C4-2B (cell line): ENCODE data around the gene RPAP3.
A peak's percentile ranks its signal among the peaks of the same experiment; 100 is the strongest.

ENCODE experiments used
- H3K27ac ChIP-seq: fragments of 450-650 bp; 2 replicates; pipeline ENCODE4 v1.5.1; 2017
- ZFX ChIP-seq: fragments of 450-650 bp; IDR thresholded peaks from 2 replicates; pipeline ENCODE4 v1.6.1; 2017
- TF ChIP-seq, protein P1 (sequence below): fragments of 450-650 bp; conservative IDR thresholded peaks from 2 replicates; pipeline ENCODE4 v1.5.1; 2017; ENCODE audit warnings: mild to moderate bottlenecking

RPAP3 gene

DNA sequence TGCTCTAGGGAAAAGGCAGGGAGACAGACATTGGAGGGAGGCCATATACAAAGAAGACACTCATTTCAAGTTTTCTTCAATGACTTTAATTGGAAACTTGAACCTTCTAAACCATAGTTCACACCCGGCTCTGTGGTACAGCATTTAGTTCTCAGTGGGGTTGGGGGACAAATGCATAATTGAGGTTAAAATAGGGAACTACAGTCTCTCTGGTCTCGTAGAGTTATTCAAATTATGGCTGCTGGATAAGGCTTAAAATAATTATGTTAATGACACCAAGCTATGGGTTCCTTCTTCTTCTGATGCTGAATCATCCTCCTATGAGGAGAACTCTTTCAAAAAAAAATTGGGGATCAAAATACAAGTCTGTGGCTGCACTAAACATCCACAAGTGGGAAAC lies 3.8 kb upstream of the RPAP3 start:
- no peak overlapping the region for H3K27ac ChIP-seq
- no peak for TF ChIP-seq ZFX
- TF ChIP-seq, protein P1, sequence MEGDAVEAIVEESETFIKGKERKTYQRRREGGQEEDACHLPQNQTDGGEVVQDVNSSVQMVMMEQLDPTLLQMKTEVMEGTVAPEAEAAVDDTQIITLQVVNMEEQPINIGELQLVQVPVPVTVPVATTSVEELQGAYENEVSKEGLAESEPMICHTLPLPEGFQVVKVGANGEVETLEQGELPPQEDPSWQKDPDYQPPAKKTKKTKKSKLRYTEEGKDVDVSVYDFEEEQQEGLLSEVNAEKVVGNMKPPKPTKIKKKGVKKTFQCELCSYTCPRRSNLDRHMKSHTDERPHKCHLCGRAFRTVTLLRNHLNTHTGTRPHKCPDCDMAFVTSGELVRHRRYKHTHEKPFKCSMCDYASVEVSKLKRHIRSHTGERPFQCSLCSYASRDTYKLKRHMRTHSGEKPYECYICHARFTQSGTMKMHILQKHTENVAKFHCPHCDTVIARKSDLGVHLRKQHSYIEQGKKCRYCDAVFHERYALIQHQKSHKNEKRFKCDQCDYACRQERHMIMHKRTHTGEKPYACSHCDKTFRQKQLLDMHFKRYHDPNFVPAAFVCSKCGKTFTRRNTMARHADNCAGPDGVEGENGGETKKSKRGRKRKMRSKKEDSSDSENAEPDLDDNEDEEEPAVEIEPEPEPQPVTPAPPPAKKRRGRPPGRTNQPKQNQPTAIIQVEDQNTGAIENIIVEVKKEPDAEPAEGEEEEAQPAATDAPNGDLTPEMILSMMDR = no peak

DNA sequence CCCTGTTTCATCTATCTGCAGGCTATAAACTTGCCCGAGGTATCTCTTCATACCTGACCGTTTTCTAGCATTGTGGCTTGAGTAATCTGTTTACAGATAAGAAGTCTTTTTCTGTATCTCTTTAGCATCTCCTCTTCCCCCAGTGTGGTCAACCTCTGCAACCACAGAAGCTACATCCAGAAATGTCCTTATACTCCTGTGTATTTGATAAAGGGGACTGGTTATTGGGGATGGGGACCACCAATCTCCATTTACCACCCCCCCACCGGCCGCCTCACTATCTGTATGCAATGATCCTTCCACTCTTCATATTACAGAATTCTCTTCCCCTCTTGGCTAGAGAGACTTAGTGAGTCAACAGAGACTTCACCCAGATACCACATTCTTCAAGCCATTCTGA lies 3.4 kb upstream of the RPAP3 start:
- TF ChIP-seq ZFX = no peak
- TF ChIP-seq, protein P1 = no peak
- H3K27ac ChIP-seq = no peak overlapping the region

DNA sequence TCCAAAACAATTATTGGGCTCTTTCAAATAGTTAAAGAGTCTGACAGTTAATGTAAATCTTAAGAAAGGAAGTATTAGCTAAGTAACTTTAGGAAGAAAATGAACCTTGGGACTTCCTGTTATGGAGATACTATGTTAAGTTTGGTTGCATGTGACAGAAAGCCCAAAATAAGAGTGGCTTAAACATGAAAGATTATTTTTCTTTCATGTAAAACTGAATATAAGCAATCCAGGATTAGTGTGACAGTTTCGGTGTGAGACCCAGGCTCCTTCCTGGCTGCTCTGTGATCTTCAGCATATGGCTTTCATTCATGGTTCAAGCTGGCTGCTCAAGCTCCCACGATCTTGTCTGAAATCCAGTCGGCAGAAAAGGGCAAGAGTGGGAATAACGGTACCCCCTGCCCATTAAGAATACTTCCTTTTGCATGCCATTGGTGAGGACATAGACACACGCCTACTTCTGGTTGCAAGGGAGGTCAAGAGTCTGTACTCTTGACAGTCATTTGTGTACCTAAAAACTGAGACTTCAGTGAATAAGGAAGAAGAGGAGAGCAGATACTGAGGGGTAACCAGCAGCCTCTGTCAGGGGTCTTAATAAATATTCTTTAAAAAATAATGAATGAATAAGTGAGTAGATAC lies 2.2 kb upstream of the RPAP3 start:
- H3K27ac ChIP-seq = no peak overlapping the region
- TF ChIP-seq ZFX = no peak
- TF ChIP-seq, protein P1 = no peak

DNA sequence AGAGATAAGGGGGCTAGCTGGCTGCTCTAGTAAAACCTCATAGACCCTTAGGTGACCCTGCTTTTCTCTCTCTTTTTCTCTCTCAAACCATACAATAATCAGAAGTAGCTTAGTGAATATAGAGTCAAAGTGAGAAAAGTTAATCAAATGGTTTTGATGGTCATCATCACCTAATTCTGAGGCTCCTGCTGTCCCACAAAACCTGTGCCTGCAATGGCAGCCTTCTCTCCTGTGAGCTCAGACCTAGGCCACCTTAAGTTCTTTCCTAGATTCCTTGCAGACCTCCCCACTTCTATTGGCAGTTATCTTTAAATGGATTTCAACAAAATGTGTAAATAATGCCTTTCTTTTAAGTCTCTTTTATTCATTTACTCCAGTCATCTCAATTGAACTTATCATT lies 1.5 kb upstream of the RPAP3 start:
- TF ChIP-seq ZFX = no peak
- TF ChIP-seq, protein P1 = no peak
- no peak overlapping the region for H3K27ac ChIP-seq

DNA sequence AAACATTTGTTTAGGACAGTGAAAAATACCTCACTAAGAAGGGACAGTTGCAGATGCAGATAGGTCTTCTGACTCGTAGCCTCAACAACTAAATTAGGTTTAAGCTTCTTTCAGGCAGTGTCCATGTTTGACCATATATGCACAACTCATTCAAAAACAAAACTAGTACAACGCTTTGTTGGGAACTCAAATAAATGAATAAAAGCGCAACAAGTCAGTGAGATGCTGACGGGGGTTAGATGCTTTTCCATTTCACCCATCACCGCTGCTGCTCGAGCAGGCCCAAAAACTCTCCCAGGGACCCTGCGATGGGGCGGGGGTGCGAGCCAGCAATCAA lies 633 bp downstream of the RPAP3 start:
- H3K27ac ChIP-seq = peak overlapping the region; percentile 81
- no peak for TF ChIP-seq ZFX
- TF ChIP-seq, protein P1 = no peak

DNA sequence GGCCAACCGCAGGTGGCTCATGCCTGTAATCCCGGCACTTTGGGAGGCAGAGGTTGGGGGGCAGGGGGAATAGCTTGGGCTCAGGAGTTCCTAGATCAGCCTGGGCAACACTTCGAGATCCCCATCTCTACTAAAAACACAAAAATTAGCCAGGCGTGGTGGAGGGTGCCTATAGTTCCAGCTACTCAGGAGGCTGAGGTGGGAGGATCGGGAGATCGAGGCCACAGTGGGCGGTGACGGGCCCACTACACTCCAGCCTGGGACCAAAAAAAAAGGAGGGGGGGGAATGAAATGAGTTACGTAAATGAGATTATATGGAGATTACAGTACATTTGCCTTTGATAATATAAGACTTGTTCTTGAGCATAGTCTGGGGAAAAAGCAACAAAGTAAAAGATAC lies 1.1 kb downstream of the RPAP3 start:
- TF ChIP-seq, protein P1 = no peak
- no peak for TF ChIP-seq ZFX
- no peak overlapping the region for H3K27ac ChIP-seq

DNA sequence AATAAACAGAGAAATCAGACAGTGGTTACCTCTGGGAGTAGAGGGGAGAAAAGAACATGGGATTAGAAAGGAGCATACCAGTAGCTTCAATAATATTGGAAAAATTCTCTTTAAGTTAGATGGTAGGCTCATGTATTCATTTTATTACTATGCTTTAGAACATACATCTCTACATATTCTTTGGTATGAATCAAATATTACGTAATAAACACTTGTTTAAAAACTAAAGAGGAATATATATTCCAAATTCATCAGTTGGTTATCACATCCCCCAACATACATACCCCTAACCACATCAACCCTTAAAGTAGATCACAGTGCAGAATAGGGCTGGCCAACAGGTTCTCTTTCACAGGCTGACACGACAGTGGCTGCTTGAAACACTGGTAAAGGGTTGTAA lies 5.6 kb downstream of the RPAP3 start:
- TF ChIP-seq, protein P1 = no peak
- TF ChIP-seq ZFX = no peak

More for the DNA sequence above, 5.6 kb downstream of the RPAP3 start:
- H3K27ac ChIP-seq = no peak overlapping the region
